GM21360 (cell line): ENCODE results near the gene SPC24.
"Not testable (repeated sequence)": the region's sequence is repeated elsewhere in the genome, so short reads cannot be mapped to it uniquely, and the experiment has no call there.

Source experiments
- ATAC-seq: cut with Tn5 transposase; IDR thresholded peaks from one replicate; pipeline ENCODE4 v1.9.1; 2021; ENCODE audit warnings: mild to moderate bottlenecking, moderate library complexity; ENCODE audit not compliant: unreplicated experiment

SPC24 gene

GRCh38 chr19:11192957-11193939 is 37.7 kb upstream of the SPC24 start:
- no peak for ATAC-seq

GRCh38 chr19:11191934-11192333 is 36.4 kb upstream of the SPC24 start:
- no peak for ATAC-seq

GRCh38 chr19:11191273-11191755 is 35.7 kb upstream of the SPC24 start:
- ATAC-seq, result no peak

- no peak for ATAC-seq
These were observed 34.9 kb upstream of the SPC24 start for GRCh38 chr19:11190501-11190900.

- ATAC-seq, result no peak
These were observed 31.9 kb upstream of the SPC24 start for GRCh38 chr19:11187441-11187840.

GRCh38 chr19:11182994-11183393 is 27.4 kb upstream of the SPC24 start:
- ATAC-seq, result no peak

GRCh38 chr19:11181488-11181887 is 25.9 kb upstream of the SPC24 start:
- no peak for ATAC-seq

GRCh38 chr19:11180975-11181374 is 25.4 kb upstream of the SPC24 start:
- ATAC-seq, result not testable (repeated sequence)

GRCh38 chr19:11180346-11180745 is 24.8 kb upstream of the SPC24 start:
- ATAC-seq, result no peak

GRCh38 chr19:11179716-11180297 is 24.2 kb upstream of the SPC24 start:
- no peak for ATAC-seq

GRCh38 chr19:11179145-11179465 is 23.5 kb upstream of the SPC24 start:
- ATAC-seq, result not testable (repeated sequence)

GRCh38 chr19:11177592-11177991 is 22.0 kb upstream of the SPC24 start:
- no peak for ATAC-seq

GRCh38 chr19:11176466-11177193 is 21.0 kb upstream of the SPC24 start:
- no peak for ATAC-seq

GRCh38 chr19:11175920-11176319 is 20.3 kb upstream of the SPC24 start:
- ATAC-seq, result no peak

- ATAC-seq, result no peak
These were observed 18.8 kb upstream of the SPC24 start for GRCh38 chr19:11174336-11174735.

GRCh38 chr19:11173516-11174155 is 18.1 kb upstream of the SPC24 start:
- no peak for ATAC-seq

- no peak for ATAC-seq
These were observed 17.0 kb upstream of the SPC24 start for GRCh38 chr19:11172576-11172975.

- no peak for ATAC-seq
These were observed 15.6 kb upstream of the SPC24 start for GRCh38 chr19:11171144-11171543.

- no peak for ATAC-seq
These were observed 14.5 kb upstream of the SPC24 start for GRCh38 chr19:11169896-11170678.

GRCh38 chr19:11168568-11168967 is 13.0 kb upstream of the SPC24 start:
- ATAC-seq, result no peak
